ENCODE results near the gene SLC27A4.

DNA sequence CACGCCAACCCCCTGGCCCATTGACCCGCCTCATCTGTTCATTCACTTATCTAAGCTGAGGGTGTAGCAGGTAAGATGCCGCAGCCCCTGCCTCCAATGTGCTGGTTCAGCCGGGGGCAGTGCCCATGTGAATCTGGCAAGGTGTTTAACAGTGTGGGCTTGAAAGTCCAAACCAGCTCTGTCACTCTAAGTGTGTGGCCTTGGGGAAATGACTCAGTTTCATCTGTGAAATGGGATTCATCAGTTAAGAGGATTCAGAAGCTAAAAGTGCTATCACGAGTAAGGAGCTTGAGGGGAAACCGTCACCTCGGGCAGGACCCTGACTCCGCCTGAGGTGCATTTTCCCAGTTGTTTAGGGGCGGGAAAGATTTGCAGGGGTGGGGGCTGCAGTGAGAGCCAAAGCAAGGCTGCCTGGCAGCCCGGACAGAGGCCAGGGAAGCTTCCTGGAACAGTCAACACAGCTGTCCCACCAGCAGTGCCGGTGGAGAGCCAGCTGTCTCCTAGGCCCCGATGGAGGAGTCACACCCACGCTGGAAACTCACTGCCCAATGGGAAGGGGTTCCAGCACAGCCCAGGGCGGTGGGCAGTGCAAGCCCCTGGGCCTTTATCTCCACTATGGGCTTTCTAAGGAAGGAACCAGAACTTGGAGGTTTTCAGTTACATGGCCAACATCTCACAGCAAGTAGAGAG is 21.1 kb downstream of the SLC27A4 start:
- TF ChIP-seq EZH2 (IDR thresholded peaks at IDR 0.05; ENCODE audit: borderline replicate concordance, low read length) (no peak), CTCF (conservative IDR thresholded peaks at IDR 0.05 in 1 of 2, IDR thresholded peaks at IDR 0.05 in 1 of 2; ENCODE audit: extremely low read depth in 1 of 2, insufficient read depth in 1 of 2, low read depth in 1 of 2, low read length in 2 of 2) (no peak)
